Osteocyte (in vitro differentiated cells): ENCODE data around the gene PAX4. TPM values are rescaled to one million over a fixed set of nuclear protein-coding genes. Genes with fewer than 3 reads are reported as not detected.

Experiments
- DNase-seq: peaks from one replicate; pipeline ENCODE4 v3.0.0; 2021; ENCODE audit warnings: mixed read lengths; ENCODE audit not compliant: unreplicated experiment; ENCODE audit errors: extremely low spot score
- H3K27ac Mint-ChIP-seq: one replicate; pipeline ENCODE4 v1.8.0; 2021; ENCODE audit warnings: mild to moderate bottlenecking, mixed read lengths; ENCODE audit not compliant: unreplicated experiment
- H3K27me3 Mint-ChIP-seq: one replicate; pipeline ENCODE4 v1.8.0; 2021; ENCODE audit warnings: mixed read lengths; ENCODE audit not compliant: unreplicated experiment
- H3K36me3 Mint-ChIP-seq: one replicate; pipeline ENCODE4 v1.8.0; 2021; ENCODE audit warnings: mixed read lengths; ENCODE audit not compliant: unreplicated experiment
- H3K4me1 Mint-ChIP-seq: one replicate; pipeline ENCODE4 v1.8.0; 2021; ENCODE audit warnings: mixed read lengths; ENCODE audit not compliant: unreplicated experiment
- H3K4me3 Mint-ChIP-seq: one replicate; pipeline ENCODE4 v1.8.0; 2021; ENCODE audit warnings: mild to moderate bottlenecking, moderate library complexity, mixed read lengths; ENCODE audit not compliant: unreplicated experiment
- H3K9me3 Mint-ChIP-seq: one replicate; pipeline ENCODE4 v1.8.0; 2021; ENCODE audit warnings: mixed read lengths; ENCODE audit not compliant: unreplicated experiment
- total RNA-seq: library from RNA; stranded (reverse); gene quantifications from 2 replicates; pipeline ENCODE4 v1.2.1, GENCODE V29; 2021
- TF ChIP-seq, protein P1 (sequence below): fragments of 200-600 bp; sonication (generic); IDR thresholded peaks from 2 replicates; pipeline ENCODE4 v1.5.0; 2021; ENCODE audit warnings: antibody characterized with exemption, mild to moderate bottlenecking, moderate library complexity

PAX4 gene
- total RNA-seq, 1 donor from 2014 or later = not detected

DNA sequence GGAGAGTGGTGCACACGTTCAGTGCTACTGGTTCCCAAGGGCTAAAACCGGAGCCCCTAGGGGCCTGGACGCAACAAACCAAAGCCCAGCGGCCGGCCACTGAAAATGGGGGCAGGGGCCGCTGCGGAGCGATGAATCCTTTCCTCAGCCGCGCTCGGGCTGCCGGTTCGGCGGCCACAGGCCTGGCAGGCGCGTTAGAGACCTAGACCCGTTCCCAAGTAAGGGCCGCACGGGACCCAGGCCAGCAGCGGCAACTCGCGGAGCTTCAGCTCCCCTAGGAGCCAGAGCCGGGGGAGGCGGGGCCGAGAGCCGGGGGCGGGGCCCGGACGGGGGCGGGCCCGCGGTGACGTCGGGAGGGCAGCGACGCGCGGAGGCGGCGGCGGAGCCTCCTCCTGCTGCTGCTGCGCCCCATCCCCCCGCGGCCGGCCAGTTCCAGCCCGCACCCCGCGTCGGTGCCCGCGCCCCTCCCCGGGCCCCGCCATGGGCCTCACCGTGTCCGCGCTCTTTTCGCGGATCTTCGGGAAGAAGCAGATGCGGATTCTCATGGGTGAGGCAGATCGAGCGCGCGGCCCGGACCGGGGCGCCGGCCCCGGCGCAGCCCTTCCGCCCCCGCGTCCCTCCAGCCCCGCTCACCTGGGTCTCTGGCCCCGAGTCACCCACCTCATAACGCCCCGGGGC lies 29.8 kb downstream of the PAX4 start, which contains the start of gene ARF5:
ARF5 (plus strand) TSS at position 393 of the 678 bp plus-strand sequence; CDS start at position 481, 88 bp downstream.
- Mint-ChIP-seq H3K4me3 (peak within 1 kb of the TSS; percentile 98), H3K27ac (peak within 1 kb of the TSS; percentile 92), H3K9me3 (peaks cover 6% of the 10 kb centered on the region), H3K27me3 (no peaks in the 10 kb centered on the region), H3K4me1 (peaks cover 39% of the 10 kb centered on the region), H3K36me3 (peaks cover 20% of the 10 kb centered on the region)
- peak; percentile 96 for DNase-seq
- TF ChIP-seq, protein P1, sequence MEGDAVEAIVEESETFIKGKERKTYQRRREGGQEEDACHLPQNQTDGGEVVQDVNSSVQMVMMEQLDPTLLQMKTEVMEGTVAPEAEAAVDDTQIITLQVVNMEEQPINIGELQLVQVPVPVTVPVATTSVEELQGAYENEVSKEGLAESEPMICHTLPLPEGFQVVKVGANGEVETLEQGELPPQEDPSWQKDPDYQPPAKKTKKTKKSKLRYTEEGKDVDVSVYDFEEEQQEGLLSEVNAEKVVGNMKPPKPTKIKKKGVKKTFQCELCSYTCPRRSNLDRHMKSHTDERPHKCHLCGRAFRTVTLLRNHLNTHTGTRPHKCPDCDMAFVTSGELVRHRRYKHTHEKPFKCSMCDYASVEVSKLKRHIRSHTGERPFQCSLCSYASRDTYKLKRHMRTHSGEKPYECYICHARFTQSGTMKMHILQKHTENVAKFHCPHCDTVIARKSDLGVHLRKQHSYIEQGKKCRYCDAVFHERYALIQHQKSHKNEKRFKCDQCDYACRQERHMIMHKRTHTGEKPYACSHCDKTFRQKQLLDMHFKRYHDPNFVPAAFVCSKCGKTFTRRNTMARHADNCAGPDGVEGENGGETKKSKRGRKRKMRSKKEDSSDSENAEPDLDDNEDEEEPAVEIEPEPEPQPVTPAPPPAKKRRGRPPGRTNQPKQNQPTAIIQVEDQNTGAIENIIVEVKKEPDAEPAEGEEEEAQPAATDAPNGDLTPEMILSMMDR = no peak

DNA sequence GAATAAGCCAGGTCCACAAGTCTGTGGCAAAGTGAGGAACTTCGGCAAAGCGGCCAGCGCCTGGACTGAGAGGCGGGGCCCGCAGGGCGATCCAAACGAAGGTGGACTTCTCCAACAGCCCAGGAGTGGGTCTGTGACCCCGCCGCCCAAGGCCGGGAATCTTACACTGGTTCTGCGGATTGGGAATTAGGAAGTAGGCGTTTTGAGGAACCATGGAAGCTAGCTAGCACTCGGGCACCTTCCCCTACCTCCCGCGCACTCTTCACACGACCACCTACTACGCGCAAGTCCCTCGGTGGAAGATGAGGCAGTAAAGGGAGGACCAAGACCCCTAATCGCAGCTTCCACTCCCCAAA lies 30.3 kb downstream of the PAX4 start:
- H3K36me3 Mint-ChIP-seq = peaks cover 25% of the 10 kb centered on the region
- TF ChIP-seq, protein P1 = no peak
- peaks cover 6% of the 10 kb centered on the region for H3K9me3 Mint-ChIP-seq
- H3K27me3 Mint-ChIP-seq = no peaks in the 10 kb centered on the region
- peak overlapping the region; percentile 69 for H3K27ac Mint-ChIP-seq
- peak overlapping the region; percentile 87 for H3K4me3 Mint-ChIP-seq
- no peak for DNase-seq
- peaks cover 44% of the 10 kb centered on the region for H3K4me1 Mint-ChIP-seq

DNA sequence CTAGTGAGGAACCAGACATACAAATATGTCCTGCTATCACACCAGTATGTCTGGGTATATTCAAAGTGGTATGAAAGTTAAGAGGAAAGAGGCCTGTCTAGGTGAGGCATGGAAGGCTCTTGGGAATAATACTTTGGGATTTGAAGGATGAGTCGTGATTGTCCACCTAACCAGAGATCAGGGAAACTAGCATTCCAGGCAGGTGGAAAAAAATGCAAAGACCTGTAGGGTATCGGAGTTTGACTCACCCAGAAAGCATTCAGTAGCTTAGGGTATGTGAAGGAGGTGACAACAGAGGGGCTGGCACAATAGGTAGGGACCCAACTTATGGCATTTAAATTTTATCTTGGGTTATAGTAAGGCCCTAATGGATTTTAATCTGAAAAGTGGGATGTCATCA lies 31.6 kb downstream of the PAX4 start:
- DNase-seq = no peak
- Mint-ChIP-seq H3K9me3 (peaks cover 6% of the 10 kb centered on the region), H3K27ac (peak overlapping the region; percentile 91), H3K4me3 (peak overlapping the region; percentile 87), H3K27me3 (no peaks in the 10 kb centered on the region), H3K4me1 (peaks cover 55% of the 10 kb centered on the region), H3K36me3 (peaks cover 30% of the 10 kb centered on the region)
- TF ChIP-seq, protein P1 = no peak

- TF ChIP-seq, protein P1 = no peak
- H3K27ac Mint-ChIP-seq = peak within 1 kb of the TSS; percentile 91
- peaks cover 22% of the 10 kb centered on the region for H3K36me3 Mint-ChIP-seq
- H3K27me3 Mint-ChIP-seq = no peaks in the 10 kb centered on the region
- DNase-seq = peak; percentile 97
- H3K9me3 Mint-ChIP-seq = peaks cover 6% of the 10 kb centered on the region
- peak within 1 kb of the TSS; percentile 87 for H3K4me3 Mint-ChIP-seq
- H3K4me1 Mint-ChIP-seq = peaks cover 55% of the 10 kb centered on the region
Observed at GRCh38 chr7:127585044-127585953, 32.6 kb downstream of the PAX4 start, which contains the start of gene GCC1. TSS of gene GCC1 (minus strand) at chr7:127585596. CDS start at chr7:127585182, 414 bp downstream.

DNA sequence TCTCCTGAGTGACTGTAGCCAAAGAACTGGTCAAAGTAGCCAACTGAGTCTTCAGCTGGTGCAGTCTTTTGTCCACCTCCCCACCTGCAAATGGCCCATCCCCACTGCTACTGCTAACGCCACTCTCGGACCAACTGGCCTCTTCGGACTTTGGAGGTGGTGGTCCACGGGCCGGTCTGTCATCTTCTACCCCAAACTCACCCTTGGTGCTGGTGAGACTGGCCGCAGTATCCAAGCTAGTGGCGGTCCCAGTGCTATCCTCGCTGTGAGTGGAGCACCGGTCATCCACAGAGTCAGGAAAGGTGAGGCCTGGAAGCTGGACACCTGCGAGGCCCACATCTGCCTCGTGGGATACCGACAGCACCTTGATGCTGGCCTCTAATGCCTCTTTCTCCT lies 33.3 kb downstream of the PAX4 start:
- peak overlapping the region; percentile 91 for H3K27ac Mint-ChIP-seq
- H3K36me3 Mint-ChIP-seq = peaks cover 21% of the 10 kb centered on the region
- no peak for DNase-seq
- peak overlapping the region; percentile 87 for H3K4me3 Mint-ChIP-seq
- peaks cover 6% of the 10 kb centered on the region for H3K9me3 Mint-ChIP-seq
- H3K4me1 Mint-ChIP-seq = peaks cover 51% of the 10 kb centered on the region
- TF ChIP-seq, protein P1 = no peak
- no peaks in the 10 kb centered on the region for H3K27me3 Mint-ChIP-seq
